NCI-H2029 (cell line): ENCODE measurements around the gene TLE3.
A peak's percentile ranks its signal among the peaks of the same experiment; 100 is the strongest.
"Not testable (repeated sequence)": the region's sequence is repeated elsewhere in the genome, so short reads cannot be mapped to it uniquely, and the experiment has no call there.

ENCODE experiments used
- DNase-seq: peaks from one replicate; lab custom pipeline; 2025; lab: John Stamatoyannopoulos, UW

TLE3 gene

GRCh38 chr15:70097321-70098152 lies at the start of gene TLE3:
Gene TLE3, minus strand, starts transcription at chr15:70097917. Its CDS starts 1,119 bp downstream, at chr15:70096798.
- peak; percentile 84 for DNase-seq

DNA sequence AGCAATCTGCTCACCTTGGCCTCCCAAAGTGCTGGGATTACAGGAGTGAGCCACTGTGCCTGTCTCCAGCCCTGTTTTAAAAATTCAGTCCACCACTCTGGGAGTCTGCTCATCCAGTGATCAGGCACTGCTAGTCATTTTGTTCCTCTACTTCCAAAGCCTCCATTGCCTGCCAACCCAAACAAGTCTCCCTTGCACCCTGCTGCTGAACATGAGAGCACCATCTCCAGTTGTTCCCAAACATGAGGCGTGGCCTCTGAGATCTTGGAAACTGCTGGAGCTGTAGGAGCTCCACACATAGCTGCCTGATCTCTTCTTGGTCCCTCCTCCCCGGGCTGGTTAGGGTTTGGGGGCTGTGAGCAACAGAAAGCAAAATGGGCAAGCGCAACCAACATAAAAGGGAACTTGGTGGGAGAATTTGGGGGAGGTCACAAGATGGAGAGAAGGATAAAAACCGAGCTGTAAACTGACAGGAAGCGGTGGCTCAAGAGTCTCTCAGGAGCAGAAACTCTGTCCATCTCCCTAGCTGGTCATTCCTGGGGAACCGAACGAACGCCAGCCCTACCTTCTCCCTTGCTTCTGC lies 49.6 kb upstream of the TLE3 start:
- DNase-seq: no peak

DNA sequence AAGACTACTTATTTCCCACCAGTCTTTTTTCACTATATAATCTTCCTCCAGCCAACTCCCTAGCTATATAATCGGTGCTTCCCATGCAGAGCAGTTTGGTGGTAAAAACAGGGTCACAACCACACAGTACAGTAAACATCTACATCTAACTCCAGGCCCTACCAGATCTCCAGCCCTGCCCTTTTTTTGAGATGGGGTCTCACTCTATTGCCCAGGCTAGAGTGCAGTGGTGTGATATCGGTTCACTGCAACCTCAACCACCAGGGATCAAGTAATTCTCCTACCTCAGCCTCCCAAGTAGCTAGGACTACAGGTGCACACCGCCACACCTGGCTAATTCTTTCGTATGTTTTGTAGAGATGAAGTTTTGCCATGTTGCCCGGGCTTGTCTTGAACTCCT lies 49.1 kb upstream of the TLE3 start:
- no peak for DNase-seq

GRCh38 chr15:70146162-70146561 lies 48.4 kb upstream of the TLE3 start:
- no peak for DNase-seq

DNA sequence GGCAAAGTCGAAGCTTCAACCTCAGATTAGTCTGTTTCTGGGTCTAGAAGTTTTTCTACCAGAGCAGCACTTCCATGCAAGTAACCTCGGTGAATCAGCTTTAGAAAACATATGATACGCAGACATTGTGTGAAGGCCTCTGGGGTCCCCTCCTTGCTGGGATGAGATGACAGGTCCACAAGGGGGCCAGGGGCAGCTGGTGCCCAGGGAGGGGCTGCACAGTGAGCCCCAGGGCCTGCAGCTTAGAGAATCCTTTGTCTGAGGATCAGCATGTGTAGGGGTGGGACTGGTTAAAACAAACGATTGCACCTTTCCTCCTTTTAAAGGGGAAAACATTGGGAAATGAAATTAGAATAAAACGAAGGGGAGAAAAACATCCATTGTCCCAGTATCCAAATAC lies 47.5 kb upstream of the TLE3 start:
- DNase-seq: no peak

DNA sequence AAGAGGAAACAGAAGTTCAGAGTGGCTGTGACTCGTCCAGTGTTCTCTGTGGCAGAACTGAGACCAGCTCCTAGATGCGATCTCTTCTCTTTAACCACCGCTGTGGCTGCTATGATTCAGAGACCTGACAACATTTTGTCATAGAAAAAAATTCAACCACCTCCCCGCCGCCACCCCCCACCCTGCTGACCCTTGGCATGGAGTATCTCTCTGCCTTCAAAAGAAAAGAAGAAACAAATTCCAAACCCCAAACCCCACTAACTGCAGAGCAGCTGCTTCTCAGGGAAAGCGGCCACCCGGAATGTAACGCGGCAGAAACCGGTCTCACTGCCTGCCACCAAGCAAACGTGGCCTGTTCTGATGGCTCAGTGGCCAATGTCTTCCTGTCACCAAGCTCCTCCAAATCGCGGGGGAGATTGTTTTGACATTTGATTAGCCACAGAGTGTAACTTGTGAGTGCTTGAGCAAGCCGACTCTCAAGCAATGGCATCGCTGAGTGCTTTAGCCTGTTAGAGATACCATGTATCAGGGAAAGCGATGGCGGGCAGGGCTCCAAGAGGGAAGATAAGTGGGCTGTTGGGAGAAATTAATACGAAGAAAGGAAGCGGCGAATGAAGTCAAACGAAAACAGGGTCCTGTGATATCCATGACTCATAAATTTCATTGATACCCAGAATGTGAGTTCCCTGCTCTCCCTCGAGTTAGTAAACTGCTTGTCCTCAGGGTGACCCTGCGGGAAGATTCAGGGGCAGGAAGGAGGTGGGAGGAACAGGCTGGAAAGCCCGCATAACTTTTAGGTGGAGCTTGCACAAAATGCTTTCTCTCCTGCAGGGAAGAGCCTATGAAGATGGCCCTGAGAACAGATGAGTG lies 44.8 kb upstream of the TLE3 start:
- no peak for DNase-seq

GRCh38 chr15:70142072-70142321 lies 44.3 kb upstream of the TLE3 start:
- no peak for DNase-seq

DNA sequence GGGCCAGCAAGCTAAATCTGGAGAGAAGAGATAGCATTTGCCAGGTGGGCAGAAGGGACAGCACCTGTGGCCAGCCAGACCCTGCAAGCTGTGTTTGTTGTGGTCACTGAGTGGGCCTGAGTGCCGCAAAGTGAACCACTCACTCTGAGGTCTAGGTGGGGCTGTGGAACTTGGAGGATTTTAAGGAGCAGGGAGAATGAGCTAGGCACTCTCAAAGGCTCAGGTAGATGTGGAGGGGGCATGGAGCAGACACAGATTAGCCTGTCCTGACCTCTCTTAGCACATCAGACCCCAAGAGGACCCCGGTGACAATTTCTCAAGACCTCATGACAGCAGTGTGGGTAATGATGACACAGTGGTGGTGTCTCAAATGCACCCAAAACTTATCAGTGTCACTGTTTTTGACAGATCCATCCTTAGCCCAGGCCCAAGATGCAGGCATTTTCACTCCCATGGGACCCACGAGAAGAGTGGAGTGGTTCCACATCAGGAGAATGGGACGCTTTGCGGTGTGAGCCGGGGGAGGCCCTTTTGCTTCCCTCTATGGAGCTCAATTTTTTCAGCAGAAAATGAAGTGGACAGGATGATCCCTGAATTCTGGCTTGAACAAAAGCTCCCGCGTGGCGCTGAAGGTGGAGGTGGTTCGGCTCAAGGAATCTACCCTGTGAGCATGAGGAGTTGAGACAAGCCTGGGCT lies 43.8 kb upstream of the TLE3 start:
- no peak for DNase-seq

DNA sequence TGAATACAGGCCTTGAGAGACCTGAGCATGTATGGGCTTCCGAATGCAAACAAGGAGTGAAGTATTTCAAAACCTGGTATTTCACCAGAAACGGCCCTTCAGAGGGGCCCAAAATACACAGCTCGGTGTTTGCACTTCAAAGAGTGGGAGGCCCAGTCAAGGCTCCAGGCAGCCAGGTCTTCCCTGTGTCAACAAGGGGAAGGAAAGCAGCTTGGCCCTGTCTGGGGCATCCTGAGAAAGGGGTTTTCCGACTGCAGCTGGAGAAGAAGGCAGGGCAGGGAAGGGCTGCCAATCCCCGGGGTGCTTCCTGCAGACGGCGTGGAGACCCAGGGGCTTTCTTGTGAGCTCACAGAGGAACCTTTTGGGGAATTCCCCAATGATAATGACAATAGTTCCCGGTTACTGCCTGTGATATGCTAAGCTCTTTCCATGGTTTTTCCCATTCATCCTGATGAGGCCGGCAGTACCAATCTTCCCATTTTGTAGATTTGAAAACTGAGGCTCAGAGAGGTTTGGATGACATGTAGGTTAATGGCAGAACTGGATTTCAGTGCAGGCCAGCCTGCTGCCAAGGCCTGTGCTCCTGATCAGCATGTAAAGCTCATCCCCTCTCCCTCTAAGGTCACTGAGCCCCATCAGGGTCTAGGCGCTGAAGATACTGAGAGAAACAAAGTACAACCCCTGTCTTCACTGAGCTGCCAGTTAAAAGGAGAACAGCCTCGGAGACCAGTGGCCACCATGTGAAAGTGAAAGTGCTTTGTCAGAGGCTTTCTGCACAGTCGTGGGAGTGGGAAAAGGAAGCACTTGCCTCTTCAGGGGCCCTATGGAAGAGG lies 43.0 kb upstream of the TLE3 start:
- DNase-seq: no peak

GRCh38 chr15:70140025-70140542 lies 42.4 kb upstream of the TLE3 start:
- no peak for DNase-seq

DNA sequence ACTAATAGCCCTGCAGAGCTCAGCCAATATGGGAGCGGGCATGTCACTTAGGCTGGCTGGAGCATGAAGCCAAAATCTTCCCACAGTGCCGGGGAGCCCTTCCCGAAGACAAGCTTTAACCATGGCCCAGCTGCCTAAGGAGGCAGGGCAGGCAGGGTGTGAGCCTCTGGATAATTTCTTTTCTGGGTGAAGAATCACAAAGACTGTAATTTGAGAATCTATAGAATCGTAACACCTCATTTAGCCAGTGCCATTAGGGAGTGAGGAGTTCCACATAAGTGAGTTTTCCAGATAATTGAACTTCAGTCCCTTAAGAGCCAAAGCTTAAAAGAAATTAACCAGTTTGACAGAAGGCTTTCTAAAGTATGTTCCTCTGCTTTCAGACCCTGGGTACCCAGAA lies 40.2 kb upstream of the TLE3 start:
- DNase-seq: no peak

- DNase-seq: not testable (repeated sequence)
Measured at GRCh38 chr15:70137021-70137420, 39.3 kb upstream of the TLE3 start.

DNA sequence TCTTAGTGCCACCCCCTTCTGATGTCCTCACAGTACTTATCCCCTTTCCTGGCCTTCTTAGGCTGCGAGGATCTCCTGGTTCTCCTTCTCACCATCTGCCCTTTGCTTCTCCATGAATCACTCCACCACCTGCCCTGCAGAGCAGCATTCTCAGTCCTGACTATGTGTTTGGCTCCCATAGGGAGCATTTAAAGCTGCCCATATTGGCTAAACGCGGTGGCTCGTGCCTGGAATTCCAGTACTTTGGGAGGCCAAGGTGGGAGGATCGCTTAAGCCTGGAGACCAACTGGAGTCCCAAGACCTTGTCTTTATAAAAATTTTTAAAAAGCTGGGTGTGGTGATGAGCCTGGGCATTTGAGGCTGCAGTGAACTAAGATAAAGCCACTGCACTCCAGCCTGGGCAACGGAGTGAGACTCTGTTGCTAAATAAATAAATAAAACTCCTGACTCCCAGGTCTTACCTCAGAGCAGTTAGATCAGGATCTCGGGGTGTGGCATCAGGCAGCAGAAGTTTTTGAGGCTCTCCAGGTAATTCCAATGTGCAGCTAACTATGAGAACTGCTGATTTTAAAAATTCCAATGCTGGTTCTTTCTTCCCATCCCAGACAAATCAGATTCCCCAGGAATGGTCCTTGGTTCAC lies 36.2 kb upstream of the TLE3 start:
- DNase-seq: no peak

- no peak for DNase-seq
Measured at GRCh38 chr15:70133296-70133695, 35.6 kb upstream of the TLE3 start.

GRCh38 chr15:70132571-70132970 lies 34.9 kb upstream of the TLE3 start:
- no peak for DNase-seq

GRCh38 chr15:70132139-70132538 lies 34.4 kb upstream of the TLE3 start:
- no peak for DNase-seq

DNA sequence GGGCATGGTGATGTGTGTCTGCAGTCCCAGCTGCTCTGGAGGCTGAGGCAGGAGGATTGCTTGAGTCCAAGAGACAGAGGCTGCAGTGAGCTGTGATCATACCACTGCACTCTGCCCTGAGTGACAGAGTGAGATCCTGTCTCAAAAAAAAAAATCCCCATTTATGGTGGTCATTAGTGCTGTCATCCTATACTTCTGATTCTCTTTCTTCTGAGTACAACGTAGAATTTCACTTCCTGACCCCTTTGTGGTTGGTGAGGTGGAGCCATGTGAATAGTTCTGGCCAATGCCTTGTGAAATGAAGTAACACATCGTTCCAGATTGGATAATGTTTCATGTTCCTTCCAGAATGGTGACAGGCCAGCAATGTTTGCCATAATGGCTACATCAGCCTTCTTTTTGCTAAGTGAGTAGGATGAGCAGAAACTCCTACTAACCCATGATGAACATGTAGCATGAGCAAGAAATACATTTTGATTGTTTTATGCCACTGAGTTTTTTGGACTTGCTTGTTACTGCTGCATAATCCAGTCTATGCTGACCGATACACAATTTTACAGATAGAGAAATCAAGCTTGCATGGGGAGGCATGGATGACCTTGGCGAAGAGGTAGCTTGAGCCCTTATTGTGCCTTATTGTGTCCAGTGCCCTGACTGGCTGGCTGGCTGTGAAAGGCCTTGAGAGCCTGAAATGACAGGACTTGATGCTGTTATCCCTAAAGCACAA lies 30.9 kb upstream of the TLE3 start:
- DNase-seq: no peak

DNA sequence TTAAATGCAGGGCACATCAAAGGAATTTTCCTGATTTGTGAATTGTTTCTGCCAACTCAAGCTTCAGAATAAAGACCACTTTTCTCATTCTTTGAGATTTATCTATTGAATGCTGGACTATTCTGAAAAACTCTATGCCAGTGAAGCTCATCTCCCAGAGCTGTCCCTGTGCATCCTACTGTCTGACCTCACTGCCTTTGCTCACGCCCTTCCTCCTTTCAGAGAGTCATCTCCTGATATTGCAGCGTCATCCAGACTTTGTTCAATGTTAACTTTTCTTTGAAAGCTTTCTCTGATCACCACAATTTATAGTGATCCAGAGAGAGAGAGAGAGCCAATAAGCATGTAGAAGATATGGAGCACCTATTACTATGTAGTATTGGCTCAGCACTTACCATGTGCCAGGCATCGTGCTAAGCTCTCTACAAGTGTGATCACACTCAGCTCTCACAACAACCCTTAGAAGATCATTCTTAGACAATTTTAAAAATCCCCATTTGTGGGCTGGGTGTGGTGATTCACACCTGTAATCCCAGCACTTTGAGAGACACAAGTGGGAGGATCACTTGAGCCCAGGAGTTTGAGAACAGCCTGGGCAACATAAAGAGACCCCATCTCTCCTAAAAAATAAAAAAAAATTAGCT lies 30.2 kb upstream of the TLE3 start:
- DNase-seq: no peak

DNA sequence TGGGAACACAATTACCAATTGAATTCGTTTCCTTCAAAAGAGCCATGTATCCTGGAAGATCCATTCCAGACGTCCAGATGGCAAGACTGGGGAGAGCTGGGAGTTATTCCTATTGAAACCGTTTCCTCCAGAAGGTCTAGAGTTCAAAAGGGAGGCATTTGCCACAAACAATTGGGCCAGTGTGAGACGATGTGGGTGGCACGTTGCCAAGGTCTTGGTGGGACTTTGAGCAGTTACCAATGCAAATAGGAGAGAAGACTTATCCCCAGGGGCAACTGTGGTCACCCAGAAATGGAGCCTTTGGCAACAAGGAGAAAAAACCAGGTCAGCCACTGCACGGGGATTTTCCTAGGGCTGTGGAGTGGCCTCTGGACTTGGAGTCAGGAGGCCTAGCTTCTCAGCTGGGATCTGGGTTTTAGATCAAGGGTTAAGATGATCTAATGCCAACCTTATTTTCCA lies 29.6 kb upstream of the TLE3 start:
- DNase-seq: no peak

DNA sequence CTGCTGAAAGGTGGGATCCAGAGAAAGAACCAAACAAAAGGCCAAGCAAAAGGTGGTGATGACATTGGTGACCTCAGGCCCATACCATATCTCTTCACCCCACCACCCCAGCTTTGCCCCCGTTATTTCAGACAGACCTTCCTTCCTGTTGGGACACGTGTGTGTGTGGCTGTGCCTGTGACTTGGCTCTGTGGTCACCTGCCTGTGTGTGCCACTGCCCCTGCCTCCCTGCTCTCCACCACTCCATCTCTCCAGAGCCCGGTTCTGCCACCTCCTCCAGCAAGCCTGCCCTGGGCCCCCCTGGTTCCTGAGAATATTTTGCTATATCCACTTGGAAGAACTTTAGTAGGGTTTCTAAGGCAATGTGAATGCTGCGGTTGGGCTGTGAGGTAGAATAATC lies 28.6 kb upstream of the TLE3 start:
- DNase-seq: no peak
